GM04503 (cell line): ENCODE data around the gene NDUFS2.
"Not testable (repeated sequence)": the region's sequence is repeated elsewhere in the genome, so short reads cannot be mapped to it uniquely, and the experiment has no call there.

Experiments used
- DNase-seq: peaks from one replicate; pipeline ENCODE4 v3.0.0-alpha.2; 2012; ENCODE audit warnings: low read depth

The NDUFS2 gene

DNA sequence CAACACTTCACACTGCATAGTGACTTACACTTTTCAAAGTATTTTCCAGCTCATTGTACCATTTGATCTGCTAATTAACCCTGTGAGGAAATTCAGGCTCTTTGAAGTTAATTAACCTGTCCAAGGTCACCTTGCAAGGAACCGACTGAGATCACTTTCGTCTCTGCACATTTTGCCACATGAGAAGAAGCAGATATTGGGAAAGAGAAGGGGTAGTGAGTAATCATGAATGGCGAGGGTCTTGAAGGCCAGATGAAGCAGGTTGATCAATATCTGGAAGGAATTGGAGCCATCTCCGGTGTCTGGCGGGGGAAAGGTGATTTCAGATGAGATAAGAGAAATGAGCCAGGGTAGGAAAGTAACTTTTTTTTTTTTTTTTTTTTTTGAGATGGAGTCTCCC is 17.8 kb downstream of the NDUFS2 start:
- DNase-seq = no peak

DNA sequence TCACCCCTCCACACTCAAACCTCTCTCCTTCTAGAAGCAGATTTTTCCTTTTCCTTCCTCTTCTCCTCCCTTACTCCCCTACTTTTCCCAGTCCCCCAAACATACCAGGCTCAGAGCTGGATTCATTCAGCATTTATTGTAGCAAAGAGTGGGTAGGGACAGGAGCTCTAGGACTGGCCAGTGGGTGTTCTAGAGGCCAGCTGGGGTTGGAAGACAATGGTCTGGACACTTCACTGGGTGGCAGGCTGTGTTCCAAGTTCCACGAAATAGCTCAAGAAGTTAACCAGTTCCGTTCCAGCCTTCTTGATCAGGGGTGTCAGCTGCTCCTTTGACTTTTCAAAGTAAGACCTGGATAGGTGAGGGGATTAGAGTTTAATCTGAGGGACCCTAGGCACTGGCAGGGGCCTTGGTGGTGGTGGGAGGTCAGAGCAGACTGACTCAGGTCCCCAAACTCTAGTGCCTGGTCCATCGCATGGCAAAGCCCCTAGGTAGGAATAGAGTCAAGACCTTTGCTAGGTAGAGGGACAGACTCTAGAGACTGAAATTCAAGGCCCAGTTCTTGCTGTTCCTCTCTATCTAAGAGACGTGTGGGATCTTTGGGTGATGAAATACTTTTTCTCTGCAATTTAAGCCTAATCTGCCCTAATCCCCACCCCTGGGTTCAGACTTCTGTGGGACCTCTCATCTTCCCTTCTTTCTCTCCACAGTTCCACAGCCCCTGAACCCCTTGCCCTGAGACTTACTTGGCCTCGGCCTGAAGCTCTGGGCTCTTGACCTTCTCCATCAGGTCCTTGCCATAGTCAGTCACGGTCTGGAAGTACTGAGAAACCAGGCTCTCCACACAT is 20.2 kb downstream of the NDUFS2 start:
- no peak for DNase-seq

- DNase-seq = no peak
Measured at GRCh38 chr1:161223805-161224694, 21.9 kb downstream of the NDUFS2 start.

DNA sequence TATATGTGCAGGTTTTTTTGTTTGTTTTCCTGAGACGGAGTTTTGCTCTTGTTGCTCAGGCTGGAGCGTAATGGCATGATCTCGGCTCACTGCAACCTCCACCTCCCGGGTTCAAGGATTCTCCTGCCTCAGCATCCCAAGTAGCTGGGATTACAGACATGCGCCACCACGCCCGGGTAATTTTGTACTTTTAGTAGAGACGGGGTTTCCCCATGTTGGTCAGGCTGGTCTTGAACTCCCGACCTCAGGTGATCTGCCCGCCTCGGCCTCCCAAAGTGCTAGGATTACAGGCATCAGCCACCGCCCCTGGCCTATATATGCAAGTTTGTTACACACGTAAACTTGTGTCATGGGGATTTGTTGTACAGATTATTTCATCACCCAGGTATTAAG is 22.5 kb downstream of the NDUFS2 start:
- DNase-seq = not testable (repeated sequence)

- no peak for DNase-seq
Measured at GRCh38 chr1:161225178-161225533, 23.0 kb downstream of the NDUFS2 start.

DNA sequence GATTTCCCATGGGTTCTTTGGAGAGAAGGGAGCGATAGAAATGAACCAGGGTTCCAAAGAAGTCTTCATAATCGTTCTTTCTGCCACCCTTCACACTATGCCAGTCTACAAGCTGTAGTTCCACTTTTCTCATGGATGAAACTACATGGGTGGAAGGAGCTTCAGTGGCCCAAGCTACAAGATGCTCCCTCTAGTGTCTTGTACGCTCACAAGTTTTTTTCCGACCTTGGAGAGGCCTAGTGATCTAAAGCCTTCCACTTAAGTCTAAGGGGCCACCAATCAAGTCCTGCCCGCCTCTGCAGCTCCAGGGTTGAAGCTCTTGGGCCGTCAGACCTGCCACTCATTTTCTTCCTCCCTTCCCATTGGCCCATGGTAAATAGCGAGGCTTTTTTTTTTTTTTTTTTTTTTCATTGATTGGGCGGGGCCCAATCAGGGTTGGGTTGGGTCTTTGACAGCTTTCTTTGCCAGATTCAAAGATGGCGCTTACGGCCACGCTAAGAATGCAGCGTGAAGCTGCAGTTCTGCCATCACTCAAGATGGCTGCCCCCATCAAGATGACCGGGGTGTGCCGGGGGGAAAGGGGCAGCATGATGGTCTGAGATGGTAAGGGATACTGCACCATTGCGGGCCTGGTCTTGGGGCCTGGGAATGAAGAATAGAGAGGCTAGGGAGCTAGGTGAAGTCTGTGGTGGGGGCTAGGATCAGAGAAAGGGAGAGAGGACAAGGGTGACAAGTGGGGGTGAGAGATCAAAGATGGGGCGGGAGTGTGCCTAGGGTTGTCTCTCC is 23.6 kb downstream of the NDUFS2 start, which contains the start of gene TOMM40L:
TSS of gene TOMM40L (plus strand) at position 527 of the 786 bp plus-strand sequence. CDS start 430 bp downstream, outside the sequence.
- peak; percentile 98 for DNase-seq

DNA sequence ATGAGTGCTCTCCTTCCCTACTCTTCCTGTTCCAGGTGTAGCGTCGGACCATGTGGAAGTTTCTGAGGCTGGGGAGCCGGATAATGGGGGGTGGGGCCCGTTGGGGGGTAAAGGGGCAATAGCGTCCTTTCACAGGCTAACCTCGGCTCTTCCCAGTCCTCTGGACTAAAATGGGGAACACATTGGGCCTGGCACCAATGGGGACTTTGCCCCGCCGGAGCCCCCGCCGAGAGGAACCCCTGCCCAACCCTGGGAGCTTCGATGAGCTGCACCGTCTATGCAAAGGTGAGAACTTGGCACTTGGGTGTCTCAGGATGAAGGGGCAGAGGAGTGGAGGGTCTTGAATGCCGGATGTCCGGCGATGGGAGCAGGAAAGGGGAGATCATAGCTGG is 24.1 kb downstream of the NDUFS2 start:
- no peak for DNase-seq

DNA sequence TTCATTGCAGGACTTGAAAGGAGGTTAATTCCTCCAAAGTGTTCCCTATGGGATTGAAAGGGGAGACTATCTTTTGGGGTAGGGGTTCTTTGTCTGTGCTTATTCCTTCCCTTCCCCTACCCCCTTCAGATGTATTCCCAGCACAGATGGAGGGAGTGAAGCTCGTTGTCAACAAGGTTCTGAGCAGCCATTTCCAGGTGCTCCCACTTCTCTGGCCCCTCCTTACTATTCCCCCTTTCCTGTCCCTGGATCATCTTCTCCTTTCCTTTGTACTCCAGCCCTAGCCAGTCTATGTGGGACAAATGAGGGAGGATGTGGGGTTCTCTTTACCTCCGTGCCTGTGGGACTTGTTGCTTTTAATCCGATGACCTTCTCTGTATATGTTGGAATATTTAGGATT is 24.6 kb downstream of the NDUFS2 start:
- DNase-seq = no peak

DNA sequence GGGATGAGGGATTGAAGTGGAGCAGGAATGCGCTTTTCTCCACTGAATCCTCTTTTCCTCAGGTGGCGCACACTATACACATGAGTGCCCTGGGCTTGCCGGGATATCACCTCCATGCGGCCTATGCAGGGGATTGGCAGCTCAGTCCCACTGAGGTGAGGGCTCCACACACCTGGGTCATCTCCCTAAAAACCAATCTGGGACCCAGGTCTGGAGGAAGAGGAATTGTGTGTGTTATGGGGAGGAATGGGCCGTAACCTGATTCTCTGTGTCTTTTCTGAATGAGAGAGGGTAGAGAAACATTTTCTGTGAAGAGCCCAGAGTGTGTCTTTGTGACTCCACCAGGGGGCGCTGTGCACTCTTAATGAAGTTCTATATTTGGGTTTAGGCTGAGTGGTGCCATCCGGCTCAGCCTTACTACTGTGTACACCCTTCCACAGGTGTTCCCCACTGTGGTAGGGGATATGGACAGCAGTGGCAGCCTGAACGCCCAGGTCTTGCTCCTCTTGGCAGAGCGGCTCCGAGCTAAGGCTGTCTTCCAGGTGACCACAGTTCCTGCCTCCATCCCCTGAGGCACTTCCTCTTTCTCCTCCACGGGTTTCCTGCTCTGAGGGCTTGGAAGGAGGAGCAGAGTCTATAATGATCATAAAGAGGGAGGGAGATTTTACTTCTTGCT is 25.2 kb downstream of the NDUFS2 start:
- DNase-seq = no peak

DNA sequence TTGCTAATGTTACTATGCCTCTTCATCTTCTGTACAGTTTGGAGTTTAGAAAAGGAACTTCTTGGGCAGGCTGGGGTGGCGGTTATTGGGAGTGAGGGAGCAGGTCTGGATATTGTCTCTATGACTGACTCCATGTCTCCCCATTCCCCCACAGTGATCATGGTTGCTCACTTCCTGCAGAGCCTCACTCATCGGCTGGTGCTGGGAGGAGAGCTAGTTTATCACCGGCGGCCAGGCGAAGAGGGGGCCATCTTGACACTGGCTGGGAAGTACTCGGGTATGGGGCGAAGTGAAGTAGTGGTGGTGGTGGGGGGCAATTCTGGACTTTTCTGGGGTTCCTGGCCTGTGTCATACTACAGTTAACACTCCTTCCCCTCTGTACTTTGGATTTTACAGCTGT is 25.9 kb downstream of the NDUFS2 start:
- DNase-seq = no peak

GRCh38 chr1:161229896-161230295 is 27.7 kb downstream of the NDUFS2 start:
- DNase-seq = no peak

GRCh38 chr1:161230762-161231161 is 28.6 kb downstream of the NDUFS2 start:
- no peak for DNase-seq

DNA sequence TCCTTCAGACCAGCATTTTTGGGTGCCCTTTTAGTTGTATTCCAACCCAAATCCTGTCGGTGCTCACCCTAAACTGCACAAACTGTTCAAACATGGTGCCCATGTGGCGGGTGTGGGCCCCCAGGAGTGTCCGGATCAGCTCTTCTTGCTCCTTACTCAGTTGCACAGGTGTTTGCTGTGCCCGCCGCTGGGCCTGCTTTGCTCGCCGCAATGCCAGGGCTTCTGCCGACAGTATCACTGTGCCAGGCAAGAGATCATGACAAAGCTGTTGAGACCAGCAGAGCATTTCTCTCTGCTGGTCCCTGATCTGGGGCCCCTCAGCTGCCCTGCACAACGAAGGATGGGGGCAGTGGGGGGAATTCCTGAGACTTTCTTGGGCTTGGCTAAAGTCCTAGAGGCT is 30.9 kb downstream of the NDUFS2 start:
- DNase-seq = no peak

DNA sequence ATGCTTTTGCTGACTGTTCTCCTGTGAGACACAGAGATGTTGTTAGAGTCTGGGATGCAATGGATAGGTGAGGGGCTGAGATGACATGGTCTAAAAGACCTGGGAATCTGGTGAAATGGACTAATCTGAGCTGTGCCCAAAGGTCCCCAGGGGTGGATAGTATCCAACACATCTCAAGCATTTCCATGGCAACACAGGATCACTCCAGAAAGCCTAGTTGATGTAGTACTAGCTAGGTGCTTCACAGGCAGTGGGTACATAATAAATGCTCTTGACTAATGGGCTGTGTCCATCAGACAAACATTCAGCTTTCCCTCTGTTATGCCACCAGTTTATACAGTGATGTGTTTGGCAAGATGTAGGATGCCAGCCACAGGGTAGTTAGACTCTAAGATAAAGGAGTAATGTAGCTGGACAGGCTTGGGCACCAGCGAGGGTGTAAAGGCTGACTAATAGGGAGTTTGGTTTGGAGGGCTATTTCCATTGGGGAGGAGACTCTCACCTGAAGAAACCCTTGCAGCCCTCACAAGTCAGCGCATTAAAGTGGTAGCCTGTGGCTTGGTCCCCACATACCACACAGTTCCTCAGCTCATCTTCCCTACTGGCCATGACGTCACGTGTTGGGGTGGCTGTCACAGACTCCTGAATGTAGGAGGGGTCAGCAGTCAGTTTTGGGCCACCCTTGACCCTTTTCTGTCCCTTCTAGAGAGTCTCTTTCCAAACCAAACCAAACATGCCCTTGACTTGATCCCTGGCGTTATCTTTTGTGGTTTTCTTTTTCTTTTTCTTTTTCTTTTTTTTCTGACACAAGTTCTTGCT is 34.0 kb downstream of the NDUFS2 start:
- DNase-seq = no peak

DNA sequence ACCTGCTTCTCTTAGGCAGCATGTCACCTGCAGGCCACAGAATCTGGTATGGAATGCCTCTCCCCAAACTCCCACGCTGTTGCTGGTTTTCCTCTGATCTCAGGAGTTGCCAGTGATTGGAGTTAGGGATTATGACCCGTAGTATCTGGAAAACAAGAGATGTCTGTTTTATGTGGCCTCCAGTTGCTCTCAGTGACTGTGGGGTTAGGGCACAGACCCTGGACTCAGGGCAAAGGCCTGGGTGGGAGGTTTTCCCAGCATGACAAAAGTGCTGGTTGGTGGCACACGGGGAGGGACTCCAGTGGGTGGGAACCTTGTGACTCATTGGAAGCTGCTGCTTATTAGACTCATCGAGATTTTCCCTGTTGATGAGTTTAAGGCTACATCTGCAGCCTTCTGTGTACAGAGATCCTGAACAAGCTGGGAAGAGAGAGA is 35.9 kb downstream of the NDUFS2 start, which contains the start of gene NR1I3:
TSS of gene NR1I3 (minus strand) at position 165 of the 435 bp plus-strand sequence. CDS start 1,638 bp downstream, outside the sequence.
- no peak for DNase-seq

GRCh38 chr1:161241682-161242081 is 39.5 kb downstream of the NDUFS2 start:
- DNase-seq = no peak

DNA sequence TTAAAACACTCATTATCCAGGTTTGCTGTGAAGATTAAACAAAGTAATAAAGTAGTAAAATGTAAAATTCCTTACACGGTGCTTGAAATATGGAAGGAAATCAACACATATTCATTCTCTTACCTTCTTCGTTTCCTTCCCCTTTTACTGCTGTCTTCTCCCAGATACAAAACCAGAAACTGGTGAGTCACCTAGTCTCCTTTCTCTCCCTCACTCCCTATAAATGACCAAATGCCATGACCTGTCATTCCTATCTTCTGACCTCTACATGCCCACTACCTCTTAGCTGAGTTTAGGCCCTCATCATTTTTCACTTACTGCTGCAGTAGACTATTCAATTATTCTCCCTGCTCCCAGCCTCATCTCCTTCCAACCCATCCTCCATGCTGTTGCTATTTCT is 40.1 kb downstream of the NDUFS2 start:
- DNase-seq = no peak

- DNase-seq = no peak
Measured at GRCh38 chr1:161244888-161245287, 42.7 kb downstream of the NDUFS2 start.

- not testable (repeated sequence) for DNase-seq
Measured at GRCh38 chr1:161250100-161250499, 47.9 kb downstream of the NDUFS2 start.

DNA sequence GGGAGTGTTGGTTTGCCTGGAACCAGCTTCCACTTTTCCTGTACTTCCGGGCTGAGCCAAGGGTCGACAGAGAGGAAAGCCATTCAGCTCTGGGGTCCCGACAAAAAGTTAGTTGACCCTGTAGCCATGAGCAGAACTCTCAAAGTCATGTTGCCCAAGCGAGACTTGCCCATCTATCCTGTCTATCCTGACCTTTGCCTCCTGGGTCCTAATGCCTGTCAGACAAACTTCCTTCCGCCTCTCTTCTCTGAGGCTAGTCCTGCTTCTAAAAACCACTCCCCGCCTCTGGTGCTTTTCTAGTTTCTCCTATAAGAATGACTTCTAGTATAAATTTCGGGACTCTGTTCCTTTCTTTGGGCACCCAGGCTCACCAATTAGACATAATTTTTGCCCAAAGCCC is 48.7 kb downstream of the NDUFS2 start:
- no peak for DNase-seq

- DNase-seq = no peak
Measured at GRCh38 chr1:161251579-161251978, 49.4 kb downstream of the NDUFS2 start.
